GM12878 (cell line): ENCODE results near the gene TM6SF1. TPM values are rescaled to one million over a fixed set of nuclear protein-coding genes. Genes with fewer than 3 reads are reported as not detected.

Source experiments
- ATAC-seq: fragments of 200-7000 bp; cut with Tn5 transposase; 3 replicates; pipeline ENCODE4 v1.9.1; 2020; ENCODE audit warnings: mild to moderate bottlenecking, moderate library complexity
- BruUV-seq: library from RNA; stranded (reverse); fragments of 400-500 nt; replicated peaks from 2 replicates; lab custom pipeline; 2021; lab: Mats Ljungman, UMichigan
- CTCF ChIA-PET: fragments of 300-600 bp; sonication (Branson Sonifier 250); formaldehyde crosslinking; extraction: SDS; loops from one replicate; lab custom pipeline; 2021; ENCODE audit warnings: inconsistent platforms; lab: Yijun Ruan, JAX
- POLR2A ChIA-PET: fragments of 350-600 bp; formaldehyde crosslinking; extraction: SDS; loops from one replicate; lab custom pipeline; 2021; ENCODE audit warnings: inconsistent platforms; lab: Charles Lee
- RAD21 ChIA-PET: fragments of 300-600 bp; sonication (Branson Sonifier 250); formaldehyde crosslinking; loops from one replicate; lab custom pipeline; 2023; ENCODE audit warnings: antibody characterized with exemption; ENCODE audit not compliant: unreplicated experiment; lab: Charles Lee
- SMC1A ChIA-PET: fragments of 300-600 bp; sonication (Branson Sonifier 250); formaldehyde crosslinking; loops from one replicate; lab custom pipeline; 2023; ENCODE audit not compliant: unreplicated experiment, uncharacterized antibody; lab: Charles Lee
- DNase-seq: peaks from one replicate; pipeline ENCODE4 v3.0.0-alpha.2; 2011; ENCODE audit warnings: low read depth, low spot score
- FAIRE-seq: peaks from 3 replicates; lab custom pipeline; 2011; peaks lifted over from hg19 to GRCh38; lab: Jason Lieb, UNC
- H2AFZ ChIP-seq: 2 replicates; pipeline ENCODE4 v1.6.0; 2011; ENCODE audit warnings: low read depth, low read length, control low read depth; ENCODE audit not compliant: control insufficient read depth
- H3K27ac ChIP-seq: 2 replicates; pipeline ENCODE4 v1.5.1; 2011; ENCODE audit warnings: control low read depth; ENCODE audit not compliant: control insufficient read depth, insufficient read depth
- H3K27me3 ChIP-seq, 2 experiments: replicated peaks in 1 of 2; 2 replicates each; pipeline versions ENCODE4 v1.6.0 to v1.6.1; 2011; ENCODE audit warnings: low read length in 1 of 2; ENCODE audit not compliant: control insufficient read depth in 2 of 2, insufficient read depth in 2 of 2
- H3K36me3 ChIP-seq, 2 experiments: 2 replicates each; pipeline ENCODE4 v1.5.1; 2011; ENCODE audit warnings: low read length in 1 of 2; ENCODE audit not compliant: control insufficient read depth in 2 of 2, insufficient read depth in 2 of 2
- H3K4me1 ChIP-seq: 2 replicates; pipeline ENCODE4 v1.6.1; 2011; ENCODE audit warnings: mild to moderate bottlenecking, low read length, moderate library complexity, mixed read lengths; ENCODE audit not compliant: control insufficient read depth, insufficient read depth
- H3K4me2 ChIP-seq: 2 replicates; pipeline ENCODE4 v1.6.0; 2011; ENCODE audit warnings: control low read depth; ENCODE audit not compliant: control insufficient read depth, insufficient read depth
- H3K4me3 ChIP-seq: fragments of 200-600 bp; sonication (generic); 2 replicates; pipeline ENCODE4 v1.5.1; 2016
- H3K79me2 ChIP-seq: 2 replicates; pipeline ENCODE4 v1.6.0; 2011; ENCODE audit warnings: low read length; ENCODE audit not compliant: control insufficient read depth, insufficient read depth
- H3K9ac ChIP-seq: 2 replicates; pipeline ENCODE4 v1.8.0; 2011; ENCODE audit warnings: low read length, control low read depth, mixed read lengths; ENCODE audit not compliant: control insufficient read depth, insufficient read depth
- H3K9me3 ChIP-seq: replicated peaks from 3 replicates; pipeline ENCODE4 v1.5.1; 2011; ENCODE audit warnings: mild to moderate bottlenecking, low read length; ENCODE audit not compliant: control insufficient read depth, insufficient read depth
- H4K20me1 ChIP-seq: 2 replicates; pipeline ENCODE4 v1.6.0; 2011; ENCODE audit not compliant: control insufficient read depth, insufficient read depth
- EGR1 ChIP-seq, 2 experiments: IDR thresholded peaks; 1 replicate in 1 of 2; 2 replicates in 1 of 2; pipeline ENCODE4 v1.6.1; 2011 to 2012; ENCODE audit warnings: low read depth in 2 of 2, low read length in 2 of 2, borderline replicate concordance in 1 of 2, mild to moderate bottlenecking in 1 of 2, moderate library complexity in 1 of 2
- FOS ChIP-seq: IDR thresholded peaks from 3 replicates; pipeline ENCODE4 v1.6.1; 2011; ENCODE audit warnings: borderline replicate concordance; ENCODE audit not compliant: insufficient read length; ENCODE audit errors: extremely low read depth
- RAD51 ChIP-seq: fragments of 450-650 bp; IDR thresholded peaks from 2 replicates; pipeline ENCODE4 v1.6.1; 2016; ENCODE audit warnings: moderate library complexity, mild to moderate bottlenecking, inconsistent platforms
- SMC3 ChIP-seq: IDR thresholded peaks from 2 replicates; pipeline ENCODE4 v1.6.1; 2011; ENCODE audit warnings: low read length, improper control_type of control experiment, borderline replicate concordance
- SUPT20H ChIP-seq: IDR thresholded peaks from 2 replicates; pipeline ENCODE4 v1.6.1; 2011; ENCODE audit warnings: low read depth, mild to moderate bottlenecking, low read length, moderate library complexity, borderline replicate concordance; ENCODE audit not compliant: control insufficient read depth
- SUZ12 ChIP-seq: fragments of 200-600 bp; sonication (generic); IDR thresholded peaks from one replicate; pipeline ENCODE4 v1.6.1; 2018; ENCODE audit warnings: antibody characterized with exemption, mild to moderate bottlenecking; ENCODE audit not compliant: unreplicated experiment
- TBL1XR1 ChIP-seq: IDR thresholded peaks from 2 replicates; pipeline ENCODE4 v1.6.1; 2012; ENCODE audit warnings: low read depth, low read length, improper control_type of control experiment
- WRNIP1 ChIP-seq: IDR thresholded peaks from 2 replicates; pipeline ENCODE4 v1.6.1; 2011; ENCODE audit warnings: low read depth, low read length, improper control_type of control experiment, borderline replicate concordance
- ZNF207 ChIP-seq: fragments of 450-650 bp; IDR thresholded peaks from 2 replicates; pipeline ENCODE4 v1.6.1; 2014; ENCODE audit warnings: antibody characterized with exemption, mild to moderate bottlenecking, borderline replicate concordance
- WGBS: methylation state at CpG from one replicate; pipeline ENCODE4 v1.1.6; 2016; ENCODE audit warnings: low lambda C conversion rate; ENCODE audit not compliant: insufficient replicate concordance, insufficient coverage; ENCODE audit errors: missing lambda C conversion rate; 5-methylcytosine and 5-hydroxymethylcytosine counted together
- in situ Hi-C: fragments of 300-500 bp; cut with MboI; formaldehyde crosslinking; loops from 9 replicates; pipeline ENCODE4 v1.14.3; 2018; ENCODE audit warnings: mixed read lengths
- intact Hi-C: fragments of 100-400 bp; cut with micrococcal nuclease; formaldehyde crosslinking; loops from one replicate; pipeline ENCODE4 v1.14.2; 2022; ENCODE audit not compliant: unreplicated experiment
- polyA plus RNA-seq, 11 experiments: library from polyadenylated mRNA; depleted of rRNA in 4 of 11; unstranded in 6 of 11; stranded (reverse) in 5 of 11; fragments of >200 nt; fragmentation: Nextera tagmentation in 4 of 11; fragmentation: Illumina TruSeq in 1 of 11; extraction: Ambion mirVana in 4 of 11; extraction: Trizol in 1 of 11; gene quantifications; 1 replicate in 1 of 11; 2 replicates in 10 of 11; pipeline versions ENCODE4 v1.2.1 to v1.2.3, GENCODE V29; 2011 to 2016; ENCODE audit warnings: inconsistent platforms in 2 of 11, missing spikeins in 2 of 11, low read depth in 1 of 11
- total RNA-seq, 4 experiments: library from RNA; depleted of rRNA in 3 of 4; stranded (reverse); fragments of >200 nt in 3 of 4; fragmentation: Illumina TruSeq in 1 of 4; extraction: Trizol in 1 of 4; gene quantifications; 2 replicates each; pipeline versions ENCODE4 v1.2.1 to v1.2.3, GENCODE V29; 2013 to 2021
- TF ChIP-seq, protein P1 (sequence below): IDR thresholded peaks from 2 replicates; pipeline ENCODE4 v1.6.1; 2012; ENCODE audit warnings: low read depth, low read length, improper control_type of control experiment
- TF ChIP-seq, protein P2 (sequence below): fragments of 450-650 bp; IDR thresholded peaks from 2 replicates; pipeline ENCODE4 v1.6.1; 2017; ENCODE audit warnings: mild to moderate bottlenecking
- TF ChIP-seq, protein P3 (sequence below): fragments of 450-650 bp; IDR thresholded peaks from 2 replicates; pipeline ENCODE4 v1.6.1; 2016; ENCODE audit warnings: mild to moderate bottlenecking
- TF ChIP-seq, protein P4 (sequence below): IDR thresholded peaks from 2 replicates; pipeline ENCODE4 v1.6.1; 2011; ENCODE audit warnings: low read depth, mild to moderate bottlenecking, low read length, moderate library complexity, borderline replicate concordance; ENCODE audit errors: extremely low read depth

TM6SF1 gene
- total and polyA plus RNA-seq, 10 of the 15 experiments (the other 5 are each of a cell fraction or from before 2014, with no cell fraction given) = 0.56 to 2.7 (median 1.2) TPM

DNA sequence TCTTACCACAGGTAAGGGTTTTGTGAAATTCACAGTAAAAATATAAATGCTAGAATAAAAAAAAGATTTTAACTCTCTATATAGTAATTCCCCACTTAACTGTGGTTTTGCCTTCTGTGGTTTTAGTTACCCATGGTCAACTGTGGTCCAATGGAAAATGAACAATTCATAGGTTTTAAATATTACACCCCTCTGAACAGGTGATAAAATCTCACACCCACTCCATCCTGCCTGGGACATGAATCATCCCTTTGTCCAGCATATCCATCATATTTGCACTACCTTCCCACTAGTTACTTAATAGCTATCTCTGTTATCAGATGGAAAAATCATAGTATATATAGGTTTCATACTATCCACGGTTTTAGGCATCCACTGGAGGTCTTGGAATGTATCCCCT lies 50.9 kb downstream of the TM6SF1 start:
- WGBS = 0% methylated on average over 1 of the region's 1 CpG
- no peak for DNase-seq
- Histone ChIP-seq H3K27me3 (no peaks in the 10 kb centered on the region), H4K20me1 (no peaks in the 10 kb centered on the region), H2AFZ (no peak overlapping the region), H3K9ac (no peak overlapping the region), H3K79me2 (no peaks in the 10 kb centered on the region), H3K4me2 (no peak overlapping the region), H3K4me1 (no peaks in the 10 kb centered on the region), H3K9me3 (no peaks in the 10 kb centered on the region), H3K27ac (no peak overlapping the region), H3K4me3 (no peak overlapping the region), H3K36me3 (peaks cover 2 to 8% of the 10 kb centered on the region in 2 experiments; a peak in 2 of 4 replicates)
- RAD21 ChIA-PET = no interaction called here
- intact Hi-C loops = no loop called here
- CTCF ChIA-PET = no interaction called here
- no peak for FAIRE-seq
- POLR2A ChIA-PET = no interaction called here
- BruUV-seq = no TSS peak
- TF ChIP-seq SMC3 (no peak), SUZ12 (no peak)
- TF ChIP-seq, protein P1, sequence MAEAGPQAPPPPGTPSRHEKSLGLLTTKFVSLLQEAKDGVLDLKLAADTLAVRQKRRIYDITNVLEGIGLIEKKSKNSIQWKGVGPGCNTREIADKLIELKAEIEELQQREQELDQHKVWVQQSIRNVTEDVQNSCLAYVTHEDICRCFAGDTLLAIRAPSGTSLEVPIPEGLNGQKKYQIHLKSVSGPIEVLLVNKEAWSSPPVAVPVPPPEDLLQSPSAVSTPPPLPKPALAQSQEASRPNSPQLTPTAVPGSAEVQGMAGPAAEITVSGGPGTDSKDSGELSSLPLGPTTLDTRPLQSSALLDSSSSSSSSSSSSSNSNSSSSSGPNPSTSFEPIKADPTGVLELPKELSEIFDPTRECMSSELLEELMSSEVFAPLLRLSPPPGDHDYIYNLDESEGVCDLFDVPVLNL = no peak
- ATAC-seq = no peak
- in situ Hi-C loops = no loop called here
- SMC1A ChIA-PET = no interaction called here

DNA sequence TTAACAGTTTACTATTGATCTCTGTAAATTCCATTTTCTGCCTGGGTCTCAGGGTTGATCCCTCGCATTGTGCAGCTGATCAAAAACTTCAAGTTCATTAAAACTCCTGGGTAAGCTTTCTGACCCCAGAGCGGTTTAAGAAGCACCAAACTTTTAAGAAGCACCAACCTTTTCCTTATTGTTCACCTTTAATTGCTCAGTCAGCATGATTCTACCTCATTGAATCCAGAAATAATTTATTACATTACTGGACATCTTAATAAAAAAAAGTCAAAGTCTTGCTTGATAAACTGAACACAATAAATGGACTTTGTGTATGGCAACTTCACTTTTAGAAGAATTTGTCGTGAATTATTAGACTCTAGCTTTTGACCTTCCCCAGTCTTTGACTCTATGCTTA lies 53.3 kb downstream of the TM6SF1 start:
- POLR2A ChIA-PET = no interaction called here
- H3K9ac ChIP-seq = no peak overlapping the region
- H2AFZ ChIP-seq = no peak overlapping the region
- H3K9me3 ChIP-seq = no peaks in the 10 kb centered on the region
- H3K4me3 ChIP-seq = no peak overlapping the region
- peaks cover 2 to 8% of the 10 kb centered on the region in 2 experiments; a peak in 2 of 4 replicates for H3K36me3 ChIP-seq
- H3K79me2 ChIP-seq = peaks cover 9% of the 10 kb centered on the region
- BruUV-seq = no TSS peak
- no peak for DNase-seq
- SMC1A ChIA-PET = no interaction called here
- H3K4me1 ChIP-seq = no peaks in the 10 kb centered on the region
- 45% methylated on average over 3 of the region's 3 CpGs for WGBS
- no peak for ATAC-seq
- FAIRE-seq = no peak
- RAD21 ChIA-PET = no interaction called here
- H3K27ac ChIP-seq = no peak overlapping the region
- CTCF ChIA-PET = interaction anchor here (0.6 to 3.1 kb wide), 5 partner anchors 29 to 630 kb away, joined by 3 to 11 read pairs (median 3); partner anchors contain the start of gene C15orf40
- H3K4me2 ChIP-seq = no peak overlapping the region
- H3K27me3 ChIP-seq = no peaks in the 10 kb centered on the region
- no peaks in the 10 kb centered on the region for H4K20me1 ChIP-seq
- intact Hi-C loops (no loop called here), in situ Hi-C loops (loop anchor here (5.0 kb wide), 1 partner anchor 48 kb away; no protein-coding TSS in a partner anchor)
- no peak for TF ChIP-seq ZNF207
- TF ChIP-seq, protein P2, sequence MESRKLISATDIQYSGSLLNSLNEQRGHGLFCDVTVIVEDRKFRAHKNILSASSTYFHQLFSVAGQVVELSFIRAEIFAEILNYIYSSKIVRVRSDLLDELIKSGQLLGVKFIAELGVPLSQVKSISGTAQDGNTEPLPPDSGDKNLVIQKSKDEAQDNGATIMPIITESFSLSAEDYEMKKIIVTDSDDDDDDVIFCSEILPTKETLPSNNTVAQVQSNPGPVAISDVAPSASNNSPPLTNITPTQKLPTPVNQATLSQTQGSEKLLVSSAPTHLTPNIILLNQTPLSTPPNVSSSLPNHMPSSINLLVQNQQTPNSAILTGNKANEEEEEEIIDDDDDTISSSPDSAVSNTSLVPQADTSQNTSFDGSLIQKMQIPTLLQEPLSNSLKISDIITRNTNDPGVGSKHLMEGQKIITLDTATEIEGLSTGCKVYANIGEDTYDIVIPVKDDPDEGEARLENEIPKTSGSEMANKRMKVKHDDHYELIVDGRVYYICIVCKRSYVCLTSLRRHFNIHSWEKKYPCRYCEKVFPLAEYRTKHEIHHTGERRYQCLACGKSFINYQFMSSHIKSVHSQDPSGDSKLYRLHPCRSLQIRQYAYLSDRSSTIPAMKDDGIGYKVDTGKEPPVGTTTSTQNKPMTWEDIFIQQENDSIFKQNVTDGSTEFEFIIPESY = no peak
- no peak for TF ChIP-seq FOS
- no peak for TF ChIP-seq SUPT20H
- no peak for TF ChIP-seq TBL1XR1
- TF ChIP-seq EGR1 (IDR thresholded peaks at IDR 0.05; ENCODE audit: borderline replicate concordance in 1 of 2, low read depth in 2 of 2, low read length in 2 of 2) = no peak
- TF ChIP-seq, protein P3, sequence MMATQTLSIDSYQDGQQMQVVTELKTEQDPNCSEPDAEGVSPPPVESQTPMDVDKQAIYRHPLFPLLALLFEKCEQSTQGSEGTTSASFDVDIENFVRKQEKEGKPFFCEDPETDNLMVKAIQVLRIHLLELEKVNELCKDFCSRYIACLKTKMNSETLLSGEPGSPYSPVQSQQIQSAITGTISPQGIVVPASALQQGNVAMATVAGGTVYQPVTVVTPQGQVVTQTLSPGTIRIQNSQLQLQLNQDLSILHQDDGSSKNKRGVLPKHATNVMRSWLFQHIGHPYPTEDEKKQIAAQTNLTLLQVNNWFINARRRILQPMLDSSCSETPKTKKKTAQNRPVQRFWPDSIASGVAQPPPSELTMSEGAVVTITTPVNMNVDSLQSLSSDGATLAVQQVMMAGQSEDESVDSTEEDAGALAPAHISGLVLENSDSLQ = no peak
- TF ChIP-seq, protein P4, sequence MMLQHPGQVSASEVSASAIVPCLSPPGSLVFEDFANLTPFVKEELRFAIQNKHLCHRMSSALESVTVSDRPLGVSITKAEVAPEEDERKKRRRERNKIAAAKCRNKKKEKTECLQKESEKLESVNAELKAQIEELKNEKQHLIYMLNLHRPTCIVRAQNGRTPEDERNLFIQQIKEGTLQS = no peak
- TF ChIP-seq RAD51 = no peak
- no peak for TF ChIP-seq WRNIP1
